Muscle layer of duodenum (tissue), 2 donors: ENCODE results near the gene GNAT2.

Source experiments
- H3K27ac ChIP-seq: one replicate; pipeline ENCODE4 v1.7.0; 2013; ENCODE audit warnings: mild to moderate bottlenecking, low read length
- H3K27me3 ChIP-seq: one replicate; pipeline ENCODE4 v1.7.0; 2013; ENCODE audit warnings: low read depth, mild to moderate bottlenecking, control low read depth, low read length
- H3K36me3 ChIP-seq, 2 donors: one replicate each; pipeline ENCODE4 v1.7.0; 2013; ENCODE audit warnings: low read length in 2 of 2, control low read depth in 1 of 2, mild to moderate bottlenecking in 1 of 2; ENCODE audit not compliant: insufficient read depth in 2 of 2, control insufficient read depth in 1 of 2
- H3K4me1 ChIP-seq, 2 donors: one replicate each; pipeline ENCODE4 v1.7.0; 2013; ENCODE audit warnings: low read length in 2 of 2, mild to moderate bottlenecking in 2 of 2, control low read depth in 1 of 2, moderate library complexity in 1 of 2; ENCODE audit not compliant: insufficient read depth in 2 of 2, control insufficient read depth in 1 of 2
- H3K4me3 ChIP-seq, 2 donors: one replicate each; pipeline ENCODE4 v1.7.0; 2013; ENCODE audit warnings: low read length in 2 of 2, low read depth in 1 of 2, mild to moderate bottlenecking in 1 of 2
- H3K9me3 ChIP-seq, 2 donors: one replicate each; pipeline ENCODE4 v1.7.0; 2013; ENCODE audit warnings: low read length in 2 of 2, control low read depth in 1 of 2, mild to moderate bottlenecking in 1 of 2; ENCODE audit not compliant: control insufficient read depth in 1 of 2
- donor health status: healthy.

GNAT2 gene

DNA sequence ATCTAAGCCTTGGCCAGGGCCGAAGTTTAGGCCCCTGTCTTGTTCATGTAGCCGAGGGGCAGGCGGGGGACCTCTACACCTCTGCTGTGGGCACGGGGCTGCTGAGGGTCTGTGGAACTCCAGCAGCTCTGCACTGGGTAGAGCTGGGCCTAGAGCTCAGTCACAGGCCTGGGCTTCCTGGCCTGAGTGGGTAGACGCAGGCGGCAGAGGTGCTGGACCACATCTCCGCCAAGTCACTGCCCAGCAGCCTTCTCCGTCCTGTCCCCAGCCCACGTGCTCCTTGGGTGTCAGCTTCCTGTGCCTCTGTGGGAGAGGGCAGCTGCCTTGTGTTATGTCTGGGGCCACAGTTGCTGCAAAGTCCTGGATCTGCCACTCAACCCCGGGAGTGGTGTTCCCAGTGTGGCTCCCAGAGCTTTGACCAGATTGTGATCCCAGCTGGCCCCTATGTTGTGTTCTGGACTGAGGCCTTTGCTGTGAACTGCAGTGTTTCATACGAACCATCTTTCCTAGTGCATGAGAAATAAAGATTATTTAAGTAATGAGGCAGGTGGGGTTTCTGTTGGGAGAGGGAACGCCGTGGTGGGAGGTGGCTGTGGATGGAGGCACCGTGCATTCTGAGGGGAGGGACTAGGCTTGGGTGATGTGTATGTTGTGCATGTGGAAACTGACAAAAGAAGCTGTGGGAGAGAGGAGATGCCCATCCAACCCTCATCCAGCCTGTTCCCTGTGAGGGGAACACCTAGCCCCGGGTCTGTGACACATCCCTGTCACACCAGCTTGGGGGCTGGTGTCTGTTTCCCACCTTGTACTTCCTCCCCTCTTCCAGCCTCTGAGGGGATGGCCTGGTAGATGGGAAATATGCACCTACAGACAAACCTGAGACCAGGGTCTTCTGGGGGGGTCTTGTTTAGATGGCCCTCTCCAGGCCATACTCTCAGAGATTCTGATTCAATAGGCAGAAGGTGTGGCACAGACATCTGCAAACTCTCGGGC, 12.4 kb upstream of the GNAT2 start:
- Histone ChIP-seq H3K9me3 (no peaks in the 10 kb centered on the region), H3K4me3 (no peak overlapping the region), H3K27me3 (no peaks in the 10 kb centered on the region), H3K27ac (no peak overlapping the region), H3K36me3 (peaks cover 33 to 34% of the 10 kb centered on the region in 2 donors), H3K4me1 (peaks cover 12 to 32% of the 10 kb centered on the region in 2 donors)

DNA sequence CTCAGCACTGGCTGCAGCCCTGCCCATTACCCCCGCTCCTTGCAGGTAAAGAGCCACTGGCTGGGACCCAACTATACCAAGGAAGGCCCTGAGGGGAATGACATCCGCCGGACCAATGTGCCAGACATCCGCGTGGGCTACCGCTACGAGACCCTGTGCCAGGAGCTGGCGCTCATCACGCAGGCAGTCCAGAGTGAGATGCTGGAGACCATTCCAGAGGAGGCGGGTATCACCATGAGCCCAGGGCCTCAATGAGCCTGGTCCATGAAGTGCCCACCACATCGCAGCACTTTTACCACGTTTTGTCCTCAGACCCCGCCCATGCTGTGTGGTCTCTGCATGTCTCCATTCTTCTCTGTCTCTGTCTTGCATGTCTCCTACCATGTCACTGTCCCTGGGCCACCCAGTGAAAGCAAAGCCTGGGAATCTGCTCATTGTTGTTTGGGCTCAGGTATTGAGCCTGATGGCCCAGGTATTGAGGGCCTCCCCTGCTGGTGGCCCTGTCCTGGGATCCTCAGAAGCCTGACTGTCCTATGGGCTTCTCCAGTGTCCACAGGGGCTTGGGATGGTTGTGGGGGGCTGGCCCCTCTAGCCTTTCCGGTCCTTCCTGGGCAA, 11.6 kb upstream of the GNAT2 start:
- no peaks in the 10 kb centered on the region for H3K9me3 ChIP-seq
- peaks cover 5 to 25% of the 10 kb centered on the region in 2 donors for H3K4me1 ChIP-seq
- no peak overlapping the region for H3K27ac ChIP-seq
- no peaks in the 10 kb centered on the region for H3K27me3 ChIP-seq
- no peak overlapping the region for H3K4me3 ChIP-seq
- H3K36me3 ChIP-seq, result peaks cover 40 to 41% of the 10 kb centered on the region in 2 donors

DNA sequence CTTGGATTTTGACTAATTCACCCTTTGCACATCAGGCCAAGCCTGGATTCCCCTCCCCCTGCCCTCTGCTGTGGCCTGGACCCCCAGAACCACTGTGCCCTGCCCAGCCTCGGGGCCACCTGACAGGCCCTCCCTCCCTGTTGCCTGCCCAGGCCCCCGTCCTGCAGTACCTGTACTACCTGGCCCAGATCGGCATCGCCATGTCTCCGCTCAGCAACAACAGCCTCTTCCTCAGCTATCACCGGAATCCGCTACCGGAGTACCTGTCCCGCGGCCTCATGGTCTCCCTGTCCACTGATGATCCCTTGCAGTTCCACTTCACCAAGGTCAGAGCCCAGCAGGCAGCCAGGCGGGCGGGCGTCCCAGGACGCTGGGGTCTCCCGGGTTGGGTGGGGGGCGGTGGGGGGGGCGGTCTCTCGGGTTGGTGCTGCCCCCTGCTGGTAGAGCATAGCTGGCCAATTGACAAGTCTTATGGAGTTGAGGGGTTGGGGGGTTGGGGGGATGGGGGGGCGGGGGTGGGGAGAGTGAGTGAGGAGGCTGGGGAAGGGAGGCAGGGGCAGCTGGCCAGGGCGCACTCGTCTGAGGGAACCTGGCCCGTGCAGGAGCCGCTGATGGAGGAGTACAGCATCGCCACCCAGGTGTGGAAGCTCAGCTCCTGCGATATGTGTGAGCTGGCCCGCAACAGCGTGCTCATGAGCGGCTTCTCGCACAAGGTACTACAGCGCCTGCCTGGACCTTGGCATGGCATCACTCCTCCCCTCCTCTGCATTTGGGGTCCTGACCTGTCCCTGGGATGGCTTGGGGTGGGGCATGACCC, 10.9 kb upstream of the GNAT2 start:
- peaks cover 0 to 20% of the 10 kb centered on the region in 2 donors for H3K4me1 ChIP-seq
- no peaks in the 10 kb centered on the region for H3K9me3 ChIP-seq
- no peak overlapping the region for H3K4me3 ChIP-seq
- peaks cover 40 to 43% of the 10 kb centered on the region in 2 donors for H3K36me3 ChIP-seq
- no peak overlapping the region for H3K27ac ChIP-seq
- H3K27me3 ChIP-seq, result no peaks in the 10 kb centered on the region

DNA sequence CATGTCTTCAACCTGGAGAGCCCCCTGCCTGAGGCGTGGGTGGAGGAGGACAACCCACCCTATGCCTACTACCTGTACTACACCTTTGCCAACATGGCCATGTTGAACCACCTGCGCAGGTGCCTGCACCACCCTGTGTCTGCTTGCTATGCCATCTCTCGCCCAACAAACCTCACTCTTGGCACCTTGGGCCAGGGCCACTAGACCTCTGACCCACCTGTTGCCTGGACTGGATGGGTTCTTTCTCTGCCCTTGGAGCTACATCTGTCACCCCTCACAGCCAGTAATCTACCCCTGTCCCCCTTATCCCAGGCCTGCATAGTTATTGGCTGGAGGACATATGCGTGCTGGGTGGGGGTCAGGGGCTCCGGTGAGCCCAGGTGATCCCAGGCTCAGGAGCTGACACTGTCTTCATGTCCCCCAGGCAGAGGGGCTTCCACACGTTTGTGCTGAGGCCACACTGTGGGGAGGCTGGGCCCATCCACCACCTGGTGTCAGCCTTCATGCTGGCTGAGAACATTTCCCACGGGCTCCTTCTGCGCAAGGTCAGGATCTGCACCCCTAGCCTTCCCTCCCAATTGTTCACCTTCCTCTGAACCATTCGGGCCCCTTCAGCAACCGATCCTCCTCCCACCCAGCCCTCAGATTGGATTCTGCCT, 10.1 kb upstream of the GNAT2 start:
- Histone ChIP-seq H3K36me3 (peaks cover 40 to 43% of the 10 kb centered on the region in 2 donors), H3K9me3 (no peaks in the 10 kb centered on the region), H3K4me3 (no peak overlapping the region), H3K4me1 (peaks cover 0 to 28% of the 10 kb centered on the region in 2 donors), H3K27ac (no peak overlapping the region), H3K27me3 (no peaks in the 10 kb centered on the region)

DNA sequence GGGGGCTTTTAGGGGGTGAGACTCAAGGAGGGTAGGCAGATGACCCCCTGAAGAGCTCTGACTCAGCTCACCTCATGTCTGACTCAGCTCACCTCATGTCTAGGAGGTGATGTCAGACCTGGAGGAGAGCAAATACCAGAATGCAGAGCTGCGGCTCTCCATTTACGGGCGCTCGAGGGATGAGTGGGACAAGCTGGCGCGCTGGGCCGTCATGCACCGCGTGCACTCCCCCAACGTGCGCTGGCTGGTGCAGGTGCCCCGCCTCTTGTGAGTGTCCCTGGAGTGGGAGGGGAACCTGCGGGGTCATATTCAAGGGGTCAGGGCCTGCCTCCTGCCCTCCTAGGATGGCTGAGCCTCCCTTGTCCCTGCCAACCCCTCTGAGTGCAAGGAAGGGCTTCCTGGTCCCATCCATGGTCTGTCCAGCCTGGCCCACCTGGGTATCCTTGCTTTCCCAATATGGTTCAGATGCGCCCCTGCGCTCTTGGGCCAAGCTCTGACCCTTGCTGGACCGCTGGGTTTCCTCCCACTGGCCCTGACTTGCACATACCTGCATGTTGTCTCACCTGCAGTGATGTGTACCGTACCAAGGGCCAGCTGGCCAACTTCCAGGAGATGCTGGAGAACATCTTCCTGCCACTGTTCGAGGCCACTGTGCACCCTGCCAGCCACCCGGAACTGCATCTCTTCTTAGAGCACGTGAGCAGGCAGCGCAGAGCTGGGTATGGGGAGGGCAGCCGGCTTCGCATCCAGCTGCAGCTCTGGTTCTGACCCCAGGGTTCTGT, 9.3 kb upstream of the GNAT2 start:
- H3K9me3 ChIP-seq, result no peaks in the 10 kb centered on the region
- peaks cover 0 to 36% of the 10 kb centered on the region in 2 donors for H3K4me1 ChIP-seq
- H3K27ac ChIP-seq, result no peak overlapping the region
- peaks cover 40 to 43% of the 10 kb centered on the region in 2 donors for H3K36me3 ChIP-seq
- H3K4me3 ChIP-seq, result no peak overlapping the region
- H3K27me3 ChIP-seq, result no peaks in the 10 kb centered on the region

DNA sequence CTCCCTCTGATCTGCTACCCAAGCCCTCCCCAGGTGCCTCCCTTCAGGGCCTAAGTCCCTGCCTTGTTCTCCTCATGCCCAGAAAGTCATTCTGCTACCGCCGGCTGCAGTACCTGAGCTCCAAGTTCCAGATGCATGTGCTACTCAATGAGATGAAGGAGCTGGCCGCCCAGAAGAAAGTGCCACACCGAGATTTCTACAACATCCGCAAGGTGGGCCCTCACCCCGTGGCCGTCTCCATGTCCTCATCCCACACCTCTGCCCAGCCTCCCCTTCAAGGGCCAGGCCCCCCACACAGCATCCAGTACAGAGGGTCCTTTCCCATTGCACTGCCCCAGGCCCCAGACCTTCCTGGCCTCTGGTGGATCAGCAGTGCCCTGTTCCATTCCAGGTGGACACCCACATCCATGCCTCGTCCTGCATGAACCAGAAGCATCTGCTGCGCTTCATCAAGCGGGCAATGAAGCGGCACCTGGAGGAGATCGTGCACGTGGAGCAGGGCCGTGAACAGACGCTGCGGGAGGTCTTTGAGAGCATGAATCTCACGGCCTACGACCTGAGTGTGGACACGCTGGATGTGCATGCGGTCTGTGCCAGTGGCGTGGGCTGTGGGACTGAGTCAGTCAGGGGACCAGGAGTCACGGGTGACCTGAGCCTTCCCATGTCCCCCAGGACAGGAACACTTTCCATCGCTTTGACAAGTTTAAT, 8.4 kb upstream of the GNAT2 start:
- no peaks in the 10 kb centered on the region for H3K27me3 ChIP-seq
- no peak overlapping the region for H3K4me3 ChIP-seq
- no peaks in the 10 kb centered on the region for H3K9me3 ChIP-seq
- peaks cover 0 to 42% of the 10 kb centered on the region in 2 donors for H3K4me1 ChIP-seq
- peaks cover 40 to 43% of the 10 kb centered on the region in 2 donors for H3K36me3 ChIP-seq
- no peak overlapping the region for H3K27ac ChIP-seq

DNA sequence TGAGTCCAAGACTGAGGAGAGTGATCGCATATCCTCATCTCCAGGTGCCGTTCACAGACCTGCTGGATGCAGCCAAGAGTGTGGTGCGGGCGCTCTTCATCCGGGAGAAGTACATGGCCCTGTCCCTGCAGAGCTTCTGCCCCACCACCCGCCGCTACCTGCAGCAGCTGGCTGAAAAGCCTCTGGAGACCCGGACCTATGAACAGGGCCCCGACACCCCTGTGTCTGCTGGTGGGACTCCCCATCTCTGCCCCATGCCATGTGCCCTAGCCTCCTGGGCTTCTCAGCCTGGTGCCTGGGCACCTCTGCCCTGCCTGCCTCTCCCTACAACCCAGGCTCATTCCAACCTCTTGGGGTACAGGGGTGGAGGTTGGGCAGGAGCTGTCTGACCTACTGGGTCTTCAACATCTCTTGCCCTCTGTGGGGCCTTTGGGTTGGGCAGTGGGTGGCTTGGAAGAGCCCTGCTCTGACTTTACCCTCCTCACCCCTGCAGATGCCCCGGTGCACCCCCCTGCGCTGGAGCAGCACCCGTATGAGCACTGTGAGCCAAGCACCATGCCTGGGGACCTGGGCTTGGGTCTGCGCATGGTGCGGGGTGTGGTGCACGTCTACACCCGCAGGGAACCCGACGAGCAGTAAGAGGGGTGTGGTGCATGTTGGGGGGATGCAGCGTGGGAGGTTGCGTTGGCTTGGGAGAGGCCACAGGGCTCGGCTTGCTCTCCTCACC, 7.4 kb upstream of the GNAT2 start:
- Histone ChIP-seq H3K9me3 (no peaks in the 10 kb centered on the region), H3K27ac (no peak overlapping the region), H3K27me3 (no peaks in the 10 kb centered on the region), H3K4me3 (no peak overlapping the region), H3K36me3 (peaks cover 40 to 43% of the 10 kb centered on the region in 2 donors), H3K4me1 (peaks cover 9 to 42% of the 10 kb centered on the region in 2 donors)

DNA sequence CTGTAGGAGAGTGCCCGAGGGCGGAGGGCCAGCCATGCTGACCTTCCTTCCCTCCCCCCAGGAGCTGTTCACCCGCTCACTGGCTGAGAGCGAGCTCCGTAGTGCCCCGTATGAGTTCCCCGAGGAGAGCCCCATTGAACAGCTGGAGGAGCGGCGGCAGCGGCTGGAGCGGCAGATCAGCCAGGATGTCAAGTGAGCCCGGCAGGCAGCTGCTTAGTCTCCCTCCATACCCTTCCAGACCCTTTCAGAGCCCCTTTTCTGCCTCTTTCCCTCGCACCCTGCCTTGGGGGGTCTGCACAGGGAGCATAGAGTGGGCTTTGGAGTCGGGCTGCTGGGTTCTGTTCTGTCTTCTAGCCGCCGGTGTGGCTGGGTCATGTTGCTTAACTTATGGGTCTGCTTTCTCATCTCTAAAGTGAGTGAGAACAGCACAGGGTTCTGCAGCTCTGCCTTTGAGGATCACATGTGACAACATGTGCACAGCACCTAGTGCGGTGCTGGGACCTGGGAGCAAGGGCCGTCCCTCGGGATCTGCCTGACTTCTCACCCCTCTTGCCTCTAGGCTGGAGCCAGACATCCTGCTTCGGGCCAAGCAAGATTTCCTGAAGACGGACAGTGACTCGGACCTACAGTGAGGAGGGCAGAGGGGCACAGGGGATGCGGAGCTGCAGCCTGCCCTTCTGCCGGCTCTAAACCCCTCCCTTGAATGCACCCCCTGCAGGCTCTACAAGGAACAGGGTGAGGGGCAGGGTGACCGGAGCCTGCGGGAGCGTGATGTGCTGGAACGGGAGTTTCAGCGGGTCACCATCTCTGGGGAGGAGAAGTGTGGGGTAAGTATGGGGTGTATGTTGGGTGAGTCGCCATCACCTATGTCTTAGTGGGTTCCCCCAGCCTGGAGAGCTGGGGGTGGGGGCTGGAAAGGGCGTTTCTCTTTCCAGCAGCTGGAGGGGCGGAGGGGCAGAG, 6.5 kb upstream of the GNAT2 start:
- Histone ChIP-seq H3K36me3 (peaks cover 36 to 38% of the 10 kb centered on the region in 2 donors), H3K4me3 (no peak overlapping the region), H3K27ac (no peak overlapping the region), H3K27me3 (no peaks in the 10 kb centered on the region), H3K4me1 (peaks cover 14 to 45% of the 10 kb centered on the region in 2 donors), H3K9me3 (no peaks in the 10 kb centered on the region)

DNA sequence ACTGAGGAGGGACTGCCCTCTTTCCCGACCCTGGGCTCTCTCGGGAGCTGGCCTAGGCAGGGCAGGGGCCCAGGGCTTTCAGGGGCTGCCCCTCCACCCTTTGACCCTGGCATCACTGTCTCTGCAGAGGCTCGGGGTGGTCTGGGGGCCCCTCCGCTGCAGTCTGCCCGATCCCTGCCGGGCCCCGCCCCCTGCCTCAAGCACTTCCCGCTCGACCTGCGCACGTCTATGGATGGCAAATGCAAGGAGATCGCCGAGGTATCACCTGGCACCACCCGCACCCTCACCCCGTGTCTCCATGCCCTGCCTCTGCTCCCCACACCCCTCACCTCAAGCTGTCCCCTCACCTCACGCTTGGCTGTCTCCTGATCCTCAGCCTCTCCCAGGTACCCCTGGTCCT, 5.8 kb upstream of the GNAT2 start:
- Histone ChIP-seq H3K4me1 (peaks cover 14 to 45% of the 10 kb centered on the region in 2 donors), H3K27ac (no peak overlapping the region), H3K27me3 (no peaks in the 10 kb centered on the region), H3K36me3 (peaks cover 36 to 37% of the 10 kb centered on the region in 2 donors), H3K9me3 (no peaks in the 10 kb centered on the region), H3K4me3 (no peak overlapping the region)
